Activated naive CD4-positive, alpha-beta T cell treated with anti-CD3 and anti-CD28 coated beads, Interleukin-2, amount 10 ng/mL, durations not matched to agents 7 days and 5 days (primary cell): ENCODE measurements around the gene SH3PXD2A.

Source experiments
- CTCF ChIA-PET: fragments of 350-600 bp; sonication (Branson Sonifier 250); formaldehyde crosslinking; loops from one replicate; lab custom pipeline; 2021; ENCODE audit warnings: antibody characterized with exemption; lab: Charles Lee
- DNase-seq: peaks from one replicate; pipeline ENCODE4 v3.0.0-alpha.2; 2020
- H3K27ac Mint-ChIP-seq: one replicate; pipeline ENCODE4 v1.8.0; 2021; ENCODE audit warnings: mild to moderate bottlenecking, moderate library complexity, mixed read lengths
- H3K27me3 Mint-ChIP-seq: one replicate; pipeline ENCODE4 v1.8.0; 2021; ENCODE audit warnings: mild to moderate bottlenecking, mixed read lengths
- H3K36me3 Mint-ChIP-seq: one replicate; pipeline ENCODE4 v1.8.0; 2021; ENCODE audit warnings: mixed read lengths
- H3K4me1 Mint-ChIP-seq: one replicate; pipeline ENCODE4 v1.8.0; 2021; ENCODE audit warnings: mixed read lengths
- H3K4me3 Mint-ChIP-seq: one replicate; pipeline ENCODE4 v1.8.0; 2021; ENCODE audit warnings: mild to moderate bottlenecking, moderate library complexity, mixed read lengths
- H3K9me3 Mint-ChIP-seq: one replicate; pipeline ENCODE4 v1.8.0; 2021; ENCODE audit warnings: mixed read lengths

SH3PXD2A gene

GRCh38 chr10:103547391-103547946 lies 307.9 kb downstream of the SH3PXD2A start:
- peaks cover 55% of the 10 kb centered on the region for H3K27me3 Mint-ChIP-seq
- H3K4me1 Mint-ChIP-seq: peaks cover 7% of the 10 kb centered on the region
- no peak overlapping the region for H3K27ac Mint-ChIP-seq
- H3K9me3 Mint-ChIP-seq: no peaks in the 10 kb centered on the region
- CTCF ChIA-PET: interaction anchor here (1.0 to 1.7 kb wide), 3 partner anchors 17 to 55 kb away, joined by 3 to 8 read pairs (median 3); no protein-coding TSS in a partner anchor
- no peaks in the 10 kb centered on the region for H3K36me3 Mint-ChIP-seq
- peak; percentile 10 for DNase-seq
- no peak overlapping the region for H3K4me3 Mint-ChIP-seq

- Mint-ChIP-seq H3K27ac (no peak overlapping the region), H3K27me3 (peaks cover 55% of the 10 kb centered on the region), H3K4me3 (no peak overlapping the region), H3K9me3 (no peaks in the 10 kb centered on the region), H3K4me1 (peaks cover 8% of the 10 kb centered on the region), H3K36me3 (no peaks in the 10 kb centered on the region)
- DNase-seq: no peak
- CTCF ChIA-PET: interaction anchor here (1.1 to 1.6 kb wide), 3 partner anchors 15 to 46 kb away, joined by 3 to 7 read pairs (median 3); no protein-coding TSS in a partner anchor
These were observed 309.0 kb downstream of the SH3PXD2A start for GRCh38 chr10:103546401-103546800.

- Mint-ChIP-seq H3K27me3 (peaks cover 61% of the 10 kb centered on the region), H3K4me3 (no peak overlapping the region), H3K36me3 (no peaks in the 10 kb centered on the region), H3K9me3 (no peaks in the 10 kb centered on the region), H3K4me1 (peaks cover 8% of the 10 kb centered on the region), H3K27ac (no peak overlapping the region)
- peak; percentile 12 for DNase-seq
- CTCF ChIA-PET: interaction anchor here (1.1 to 1.6 kb wide), 3 partner anchors 15 to 47 kb away, joined by 3 to 7 read pairs (median 3); no protein-coding TSS in a partner anchor
These were observed 309.6 kb downstream of the SH3PXD2A start for GRCh38 chr10:103545771-103546281.

- Mint-ChIP-seq H3K36me3 (no peaks in the 10 kb centered on the region), H3K9me3 (no peaks in the 10 kb centered on the region), H3K27me3 (peaks cover 61% of the 10 kb centered on the region), H3K4me1 (peaks cover 8% of the 10 kb centered on the region), H3K27ac (no peak overlapping the region), H3K4me3 (no peak overlapping the region)
- CTCF ChIA-PET: interaction anchor here (1.6 kb wide), 1 partner anchor 19 kb away, joined by 7 read pairs; no protein-coding TSS in a partner anchor
- peak; percentile 5 for DNase-seq
These were observed 310.0 kb downstream of the SH3PXD2A start for GRCh38 chr10:103545366-103545765.

- Mint-ChIP-seq H3K27me3 (peaks cover 60% of the 10 kb centered on the region), H3K9me3 (no peaks in the 10 kb centered on the region), H3K36me3 (no peaks in the 10 kb centered on the region), H3K27ac (no peak overlapping the region), H3K4me1 (peaks cover 8% of the 10 kb centered on the region), H3K4me3 (no peak overlapping the region)
- CTCF ChIA-PET: no interaction called here
- peak; percentile 12 for DNase-seq
These were observed 310.6 kb downstream of the SH3PXD2A start for GRCh38 chr10:103544657-103545310.
